Muscle of leg (tissue), 11 donors: Measurements from ENCODE around the gene SCUBE1. TPM values are rescaled to one million over a fixed set of nuclear protein-coding genes. Genes with fewer than 3 reads are reported as not detected.

Experiments used
- DNase-seq: peaks from one replicate; pipeline ENCODE4 v3.0.0; 2013
- H3K27ac ChIP-seq: one replicate; pipeline ENCODE4 v1.5.1; 2013; ENCODE audit warnings: mild to moderate bottlenecking, low read length, control low read depth
- H3K27me3 ChIP-seq: one replicate; pipeline ENCODE4 v1.6.1; 2013; ENCODE audit warnings: low read length; ENCODE audit not compliant: control insufficient read depth, insufficient read depth
- H3K36me3 ChIP-seq: one replicate; pipeline ENCODE4 v1.6.1; 2013; ENCODE audit warnings: low read length; ENCODE audit not compliant: control insufficient read depth, insufficient read depth
- H3K4me1 ChIP-seq: one replicate; pipeline ENCODE4 v1.6.1; 2013; ENCODE audit warnings: low read length; ENCODE audit not compliant: control insufficient read depth, insufficient read depth
- H3K4me3 ChIP-seq: one replicate; pipeline ENCODE4 v1.5.1; 2013; ENCODE audit warnings: low read length, control low read depth
- H3K9me3 ChIP-seq: replicated peaks from 2 replicates; pipeline ENCODE4 v1.6.1; 2013; ENCODE audit warnings: low read depth, low read length; ENCODE audit not compliant: control insufficient read depth
- WGBS: methylation state at CpG from one replicate; pipeline ENCODE4 v1.1.5; 2013; ENCODE audit warnings: missing lambda C conversion rate; ENCODE audit not compliant: insufficient coverage; 5-methylcytosine and 5-hydroxymethylcytosine counted together
- polyA plus RNA-seq, 8 donors: library from polyadenylated mRNA; unstranded; fragments of 120-200 nt; gene quantifications; one replicate each; pipeline versions ENCODE4 v1.2.1 to v1.2.3, GENCODE V29; 2013; ENCODE audit warnings: inconsistent platforms in 1 of 8, low replicate concordance in 1 of 8; ENCODE audit not compliant: insufficient read length in 8 of 8, insufficient read depth in 1 of 8
- total RNA-seq: library from RNA; stranded (reverse); fragments of 120-200 nt; gene quantifications from one replicate; pipeline ENCODE4 v1.2.4, GENCODE V29; 2013

Gene SCUBE1
- total and polyA plus RNA-seq, 9 donors = 0.13 to 2.1 (median 0.45) TPM

GRCh38 chr22:43225609-43226008 is 117.6 kb downstream of the SCUBE1 start:
- H3K9me3 ChIP-seq = no peaks in the 10 kb centered on the region
- H3K4me1 ChIP-seq = peaks cover 23% of the 10 kb centered on the region
- H3K27ac ChIP-seq = no peak overlapping the region
- no peak for DNase-seq
- WGBS = 85% methylated on average over 7 of the region's 8 CpGs
- H3K27me3 ChIP-seq = peaks cover 5% of the 10 kb centered on the region
- no peak overlapping the region for H3K4me3 ChIP-seq
- H3K36me3 ChIP-seq = no peaks in the 10 kb centered on the region

- H3K36me3 ChIP-seq = no peaks in the 10 kb centered on the region
- peaks cover 3% of the 10 kb centered on the region for H3K27me3 ChIP-seq
- no peak for DNase-seq
- no peak overlapping the region for H3K27ac ChIP-seq
- H3K9me3 ChIP-seq = no peaks in the 10 kb centered on the region
- no peak overlapping the region for H3K4me3 ChIP-seq
- peaks cover 23% of the 10 kb centered on the region for H3K4me1 ChIP-seq
- WGBS = 42% methylated on average over 6 of the region's 13 CpGs
Measured at GRCh38 chr22:43222987-43223386, 120.2 kb downstream of the SCUBE1 start.

- Histone ChIP-seq H3K27ac (no peak overlapping the region), H3K4me1 (peaks cover 21% of the 10 kb centered on the region), H3K9me3 (no peaks in the 10 kb centered on the region), H3K4me3 (no peak overlapping the region), H3K36me3 (no peaks in the 10 kb centered on the region), H3K27me3 (peaks cover 3% of the 10 kb centered on the region)
- 38% methylated on average over 13 of the region's 13 CpGs for WGBS
- DNase-seq = peak; percentile 54
Measured at GRCh38 chr22:43222262-43222661, 120.9 kb downstream of the SCUBE1 start.

- Histone ChIP-seq H3K9me3 (no peaks in the 10 kb centered on the region), H3K27me3 (no peaks in the 10 kb centered on the region), H3K36me3 (no peaks in the 10 kb centered on the region), H3K4me1 (peaks cover 15% of the 10 kb centered on the region), H3K4me3 (no peak overlapping the region), H3K27ac (no peak overlapping the region)
- 88% methylated on average over 12 of the region's 22 CpGs for WGBS
- no peak for DNase-seq
Measured at GRCh38 chr22:43220625-43221380, 122.4 kb downstream of the SCUBE1 start.

- H3K4me1 ChIP-seq = peaks cover 15% of the 10 kb centered on the region
- H3K27ac ChIP-seq = no peak overlapping the region
- H3K36me3 ChIP-seq = no peaks in the 10 kb centered on the region
- 53% methylated on average over 1 of the region's 1 CpG for WGBS
- no peak for DNase-seq
- no peaks in the 10 kb centered on the region for H3K9me3 ChIP-seq
- peaks cover 2% of the 10 kb centered on the region for H3K27me3 ChIP-seq
- no peak overlapping the region for H3K4me3 ChIP-seq
Measured at GRCh38 chr22:43218786-43219185, 124.4 kb downstream of the SCUBE1 start.

GRCh38 chr22:43217285-43218030 is 125.7 kb downstream of the SCUBE1 start:
- Histone ChIP-seq H3K36me3 (no peaks in the 10 kb centered on the region), H3K27ac (no peak overlapping the region), H3K27me3 (peaks cover 2% of the 10 kb centered on the region), H3K9me3 (no peaks in the 10 kb centered on the region), H3K4me1 (peaks cover 13% of the 10 kb centered on the region), H3K4me3 (no peak overlapping the region)
- WGBS = 80% methylated on average over 32 of the region's 32 CpGs
- no peak for DNase-seq

GRCh38 chr22:43216738-43217137 is 126.4 kb downstream of the SCUBE1 start:
- peaks cover 2% of the 10 kb centered on the region for H3K27me3 ChIP-seq
- no peak overlapping the region for H3K27ac ChIP-seq
- H3K9me3 ChIP-seq = no peaks in the 10 kb centered on the region
- H3K4me3 ChIP-seq = no peak overlapping the region
- peaks cover 8% of the 10 kb centered on the region for H3K4me1 ChIP-seq
- WGBS = 96% methylated on average over 5 of the region's 6 CpGs
- no peak for DNase-seq
- no peaks in the 10 kb centered on the region for H3K36me3 ChIP-seq

GRCh38 chr22:43213962-43214361 is 129.2 kb downstream of the SCUBE1 start:
- no peak for DNase-seq
- Histone ChIP-seq H3K27ac (no peak overlapping the region), H3K4me1 (peaks cover 8% of the 10 kb centered on the region), H3K36me3 (no peaks in the 10 kb centered on the region), H3K27me3 (peaks cover 2% of the 10 kb centered on the region), H3K9me3 (no peaks in the 10 kb centered on the region), H3K4me3 (no peak overlapping the region)
- WGBS = 71% methylated on average over 10 of the region's 12 CpGs

- Histone ChIP-seq H3K4me1 (peaks cover 8% of the 10 kb centered on the region), H3K27me3 (peaks cover 2% of the 10 kb centered on the region), H3K27ac (no peak overlapping the region), H3K4me3 (no peak overlapping the region), H3K9me3 (no peaks in the 10 kb centered on the region), H3K36me3 (no peaks in the 10 kb centered on the region)
- DNase-seq = peak; percentile 66
- WGBS = 0% methylated on average over 2 of the region's 8 CpGs
Measured at GRCh38 chr22:43213051-43213450, 130.1 kb downstream of the SCUBE1 start.

GRCh38 chr22:43212434-43212952 is 130.7 kb downstream of the SCUBE1 start:
- no peak for DNase-seq
- Histone ChIP-seq H3K4me1 (peaks cover 8% of the 10 kb centered on the region), H3K36me3 (no peaks in the 10 kb centered on the region), H3K4me3 (no peak overlapping the region), H3K27me3 (peaks cover 2% of the 10 kb centered on the region), H3K27ac (no peak overlapping the region), H3K9me3 (no peaks in the 10 kb centered on the region)
- WGBS = 76% methylated on average over 16 of the region's 23 CpGs
